SKM-1 (cell line): Measurements from ENCODE around the gene ADCK2.
A peak's percentile ranks its signal among the peaks of the same experiment; 100 is the strongest.
"Not testable (repeated sequence)": the region's sequence is repeated elsewhere in the genome, so short reads cannot be mapped to it uniquely, and the experiment has no call there.

ENCODE experiments used
- DNase-seq: peaks from one replicate; lab custom pipeline; 2025; ENCODE audit not compliant: unreplicated experiment; lab: John Stamatoyannopoulos, UW

Gene ADCK2

GRCh38 chr7:140693849-140694248 is 21.1 kb downstream of the ADCK2 start:
- DNase-seq = not testable (repeated sequence)

GRCh38 chr7:140694592-140694991 is 21.8 kb downstream of the ADCK2 start:
- DNase-seq = no peak

- no peak for DNase-seq
Observed at GRCh38 chr7:140695381-140695780, 22.6 kb downstream of the ADCK2 start.

GRCh38 chr7:140696024-140696679 is 23.4 kb downstream of the ADCK2 start:
- peak; percentile 55 for DNase-seq

- DNase-seq = peak; percentile 48
Observed at GRCh38 chr7:140696680-140697446, 24.1 kb downstream of the ADCK2 start, which contains the start of gene NDUFB2. NDUFB2 (plus strand) TSS chr7:140696708; CDS start chr7:140696745, 37 bp downstream.

- no peak for DNase-seq
Observed at GRCh38 chr7:140697447-140698143, 24.9 kb downstream of the ADCK2 start.

- DNase-seq = no peak
Observed at GRCh38 chr7:140698477-140698876, 25.7 kb downstream of the ADCK2 start.

GRCh38 chr7:140702774-140703173 is 30.0 kb downstream of the ADCK2 start:
- no peak for DNase-seq

- DNase-seq = no peak
Observed at GRCh38 chr7:140704205-140704604, 31.5 kb downstream of the ADCK2 start.

- no peak for DNase-seq
Observed at GRCh38 chr7:140707132-140707531, 34.4 kb downstream of the ADCK2 start.

- not testable (repeated sequence) for DNase-seq
Observed at GRCh38 chr7:140708764-140709163, 36.0 kb downstream of the ADCK2 start.

- DNase-seq = not testable (repeated sequence)
Observed at GRCh38 chr7:140712392-140712791, 39.6 kb downstream of the ADCK2 start.

GRCh38 chr7:140714331-140715040 is 41.7 kb downstream of the ADCK2 start:
- DNase-seq = no peak

GRCh38 chr7:140719721-140720120 is 47.0 kb downstream of the ADCK2 start:
- peak; percentile 12 for DNase-seq

GRCh38 chr7:140722254-140722653 is 49.5 kb downstream of the ADCK2 start:
- DNase-seq = no peak

GRCh38 chr7:140723006-140723405 is 50.3 kb downstream of the ADCK2 start:
- no peak for DNase-seq

- DNase-seq = no peak
Observed at GRCh38 chr7:140723574-140723973, 50.8 kb downstream of the ADCK2 start.

- DNase-seq = no peak
Observed at GRCh38 chr7:140724706-140725105, 52.0 kb downstream of the ADCK2 start.

- no peak for DNase-seq
Observed at GRCh38 chr7:140726281-140726680, 53.5 kb downstream of the ADCK2 start.

GRCh38 chr7:140732416-140732815 is 59.7 kb downstream of the ADCK2 start:
- no peak for DNase-seq

GRCh38 chr7:140734096-140734495 is 61.4 kb downstream of the ADCK2 start:
- no peak for DNase-seq
